GM23338 (cell line): ENCODE data around the gene PRSS56. TPM values are rescaled to one million over a fixed set of nuclear protein-coding genes. Genes with fewer than 3 reads are reported as not detected.

Experiments
- ATAC-seq: fragments of 200-7000 bp; cut with Tn5 transposase; 3 replicates; pipeline ENCODE4 v1.9.1; 2020
- DNase-seq: peaks from one replicate; pipeline ENCODE4 v3.0.0-alpha.2; 2015; ENCODE audit warnings: low spot score
- H2AFZ ChIP-seq: fragments of 200-600 bp; sonication (generic); 2 replicates; pipeline ENCODE4 v1.8.0; 2016; ENCODE audit warnings: antibody characterized with exemption, mild to moderate bottlenecking, moderate library complexity
- H3F3A ChIP-seq: fragments of 200-600 bp; sonication (generic); replicated peaks from 2 replicates; pipeline ENCODE4 v1.8.0; 2017; ENCODE audit warnings: antibody characterized with exemption, mixed run types, low read depth
- H3K27ac ChIP-seq: fragments of 200-600 bp; sonication (generic); 2 replicates; pipeline ENCODE4 v1.6.1; 2016; ENCODE audit warnings: low read depth
- H3K27me3 ChIP-seq: fragments of 200-600 bp; sonication (generic); 2 replicates; pipeline ENCODE4 v1.8.0; 2016; ENCODE audit warnings: mild to moderate bottlenecking, mixed run types, moderate library complexity; ENCODE audit not compliant: insufficient read depth
- H3K36me3 ChIP-seq: fragments of 200-600 bp; sonication (generic); 2 replicates; pipeline ENCODE4 v1.8.0; 2016; ENCODE audit warnings: mild to moderate bottlenecking; ENCODE audit not compliant: insufficient read depth
- H3K4me1 ChIP-seq: fragments of 200-600 bp; sonication (generic); 2 replicates; pipeline ENCODE4 v1.8.0; 2016; ENCODE audit warnings: mild to moderate bottlenecking, moderate library complexity; ENCODE audit not compliant: insufficient read depth
- H3K4me2 ChIP-seq: fragments of 200-600 bp; sonication (generic); 2 replicates; pipeline ENCODE4 v1.7.1; 2017; ENCODE audit warnings: mixed run types
- H3K4me3 ChIP-seq: fragments of 200-600 bp; sonication (generic); 2 replicates; pipeline ENCODE4 v1.6.1; 2016; ENCODE audit warnings: mixed run types
- H3K79me2 ChIP-seq: fragments of 200-600 bp; sonication (generic); replicated peaks from 2 replicates; pipeline ENCODE4 v1.8.0; 2017; ENCODE audit warnings: mild to moderate bottlenecking; ENCODE audit not compliant: insufficient read depth
- H3K9me2 ChIP-seq: fragments of 200-600 bp; sonication (generic); 2 replicates; pipeline ENCODE4 v1.8.0; 2017; ENCODE audit not compliant: insufficient read depth
- H4K20me1 ChIP-seq: fragments of 200-600 bp; sonication (generic); replicated peaks from 2 replicates; pipeline ENCODE4 v1.8.0; 2017; ENCODE audit warnings: mild to moderate bottlenecking; ENCODE audit not compliant: insufficient read depth
- H3K27ac Mint-ChIP-seq: 2 replicates; pipeline ENCODE4 v1.8.0; 2020; ENCODE audit warnings: inconsistent platforms, mild to moderate bottlenecking, moderate library complexity, mixed read lengths
- H3K27me3 Mint-ChIP-seq: 3 replicates; pipeline ENCODE4 v1.8.0; 2022; ENCODE audit warnings: low read depth, mild to moderate bottlenecking, moderate library complexity, mixed read lengths, inconsistent platforms; ENCODE audit not compliant: insufficient read depth, poor library complexity
- H3K36me3 Mint-ChIP-seq: 3 replicates; pipeline ENCODE4 v1.8.0; 2021; ENCODE audit warnings: low read depth, mild to moderate bottlenecking, inconsistent platforms, moderate library complexity, mixed read lengths
- H3K4me1 Mint-ChIP-seq: 3 replicates; pipeline ENCODE4 v1.8.0; 2020; ENCODE audit warnings: mild to moderate bottlenecking, inconsistent platforms, mixed read lengths
- H3K4me3 Mint-ChIP-seq: 3 replicates; pipeline ENCODE4 v1.8.0; 2021; ENCODE audit warnings: moderate library complexity, mild to moderate bottlenecking, inconsistent platforms, mixed read lengths
- H3K9me3 Mint-ChIP-seq: 3 replicates; pipeline ENCODE4 v1.8.0; 2020; ENCODE audit warnings: moderate library complexity, mild to moderate bottlenecking, inconsistent platforms, mixed read lengths
- CTCF ChIP-seq, 2 experiments: fragments of 200-600 bp in 1 of 2; sonication (generic) in 1 of 2; conservative IDR thresholded peaks; 2 replicates each; pipeline versions ENCODE4 v1.5.1 to v1.6.1; 2016 to 2017; ENCODE audit warnings: antibody characterized with exemption in 2 of 2, low read depth in 2 of 2, mild to moderate bottlenecking in 2 of 2, moderate library complexity in 1 of 2
- EZH2 ChIP-seq: fragments of 200-600 bp; sonication (generic); IDR thresholded peaks from one replicate; pipeline ENCODE4 v1.8.0; 2017; ENCODE audit warnings: antibody characterized with exemption, mild to moderate bottlenecking, low read depth; ENCODE audit not compliant: unreplicated experiment
- EZH2phosphoT487 ChIP-seq: fragments of 200-600 bp; sonication (generic); IDR thresholded peaks from one replicate; pipeline ENCODE4 v1.8.1; 2018; ENCODE audit warnings: antibody characterized with exemption; ENCODE audit not compliant: unreplicated experiment
- JUNB ChIP-seq: IDR thresholded peaks from one replicate; pipeline ENCODE4 v1.6.1; 2016; ENCODE audit warnings: antibody characterized with exemption; ENCODE audit not compliant: unreplicated experiment
- NANOG ChIP-seq: IDR thresholded peaks from 2 replicates; pipeline ENCODE4 v1.6.1; 2016; ENCODE audit warnings: antibody characterized with exemption, borderline replicate concordance
- POLR2AphosphoS5 ChIP-seq: IDR thresholded peaks from 2 replicates; pipeline ENCODE4 v1.6.1; 2016; ENCODE audit warnings: antibody characterized with exemption, low read depth
- REST ChIP-seq: IDR thresholded peaks from one replicate; pipeline ENCODE4 v1.6.1; 2018; ENCODE audit warnings: antibody characterized with exemption; ENCODE audit not compliant: unreplicated experiment
- ZNF114 ChIP-seq: fragments of 250-450 bp; sonication (Bioruptor Pico); IDR thresholded peaks from 2 replicates; pipeline ENCODE4 v1.5.0; 2020; ENCODE audit warnings: mild to moderate bottlenecking, moderate library complexity
- ZNF331 ChIP-seq: fragments of 250-450 bp; sonication (Bioruptor Pico); IDR thresholded peaks from 2 replicates; pipeline ENCODE4 v1.5.0; 2020; ENCODE audit warnings: low read depth, mild to moderate bottlenecking, moderate library complexity
- polyA plus RNA-seq: library from polyadenylated mRNA; unstranded; fragments of >200 nt; fragmentation: Nextera tagmentation; extraction: Ambion mirVana; gene quantifications from 2 replicates; pipeline ENCODE4 v1.2.1, GENCODE V29; 2016
- total RNA-seq: library from RNA; depleted of rRNA; stranded (reverse); fragments of >200 nt; shearing (Covaris generic); gene quantifications from 2 replicates; pipeline ENCODE4 v1.2.3, GENCODE V29; 2014
- TF ChIP-seq, protein P1 (sequence below): IDR thresholded peaks from 2 replicates; pipeline ENCODE4 v1.6.1; 2016; ENCODE audit warnings: antibody characterized with exemption
- TF ChIP-seq, protein P2 (sequence below): fragments of 250-450 bp; sonication (Bioruptor Pico); IDR thresholded peaks from 2 replicates; pipeline ENCODE4 v1.5.0; 2020; ENCODE audit warnings: mild to moderate bottlenecking, moderate library complexity

Gene PRSS56
- total and polyA plus RNA-seq, 2 experiments from 2014 or later, result 0.27 to 0.31 TPM

DNA sequence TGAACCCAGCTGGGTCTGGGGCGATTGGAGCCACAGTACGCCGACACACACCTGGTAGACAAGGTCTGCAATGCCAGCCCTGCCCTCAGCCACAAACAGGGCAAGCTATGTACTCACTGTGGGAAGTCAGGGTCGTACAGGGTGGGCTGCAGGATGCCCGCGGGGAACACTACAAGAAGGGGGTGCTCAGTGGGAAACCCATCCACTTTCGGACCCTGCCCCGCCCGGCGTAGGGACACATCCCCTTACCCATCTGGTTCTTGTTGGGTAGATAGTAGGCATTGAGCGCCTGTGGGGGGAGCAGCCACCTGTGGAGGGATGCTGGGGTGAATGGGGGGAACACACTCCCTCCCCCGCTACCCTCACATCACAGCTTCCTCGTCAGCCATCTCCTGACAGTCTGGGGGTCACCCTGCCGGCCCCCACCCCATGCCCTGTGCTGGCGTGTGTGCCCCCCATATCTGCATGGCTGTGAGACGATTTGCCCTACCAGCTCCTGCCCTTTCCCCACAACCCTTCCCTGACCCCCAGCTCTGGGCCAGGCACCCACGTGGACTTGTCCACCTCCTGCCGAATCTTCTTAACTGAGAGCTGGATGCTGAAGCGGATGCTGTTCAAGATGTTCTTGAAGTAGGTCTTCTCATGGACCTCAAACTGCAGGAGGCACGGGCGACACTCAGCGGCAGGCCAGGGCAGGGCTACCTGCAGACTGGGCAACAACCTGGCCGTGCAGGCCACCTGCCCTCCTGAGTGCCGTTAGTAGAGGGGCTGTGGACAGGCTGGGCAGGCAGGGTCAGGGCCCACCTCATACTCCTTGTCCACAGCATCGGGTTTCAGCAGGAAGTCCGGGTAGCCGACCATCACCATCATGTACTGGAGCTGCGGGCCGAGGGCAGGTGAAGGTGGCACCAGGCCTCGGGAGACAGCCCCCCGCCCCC lies 37.6 kb upstream of the PRSS56 start:
- no peaks in the 10 kb centered on the region for H3K4me1 ChIP-seq
- no peaks in the 10 kb centered on the region for H3K36me3 ChIP-seq
- H2AFZ ChIP-seq, result no peak overlapping the region
- H3K4me3 ChIP-seq, result no peak overlapping the region
- no peak overlapping the region for H3K4me3 Mint-ChIP-seq
- H3F3A ChIP-seq, result no peaks in the 10 kb centered on the region
- peaks cover 3% of the 10 kb centered on the region for H3K4me1 Mint-ChIP-seq
- DNase-seq (no peak), ATAC-seq (no peak)
- H3K27me3 ChIP-seq, result peaks cover 43% of the 10 kb centered on the region
- H3K27ac ChIP-seq, result no peak overlapping the region
- no peaks in the 10 kb centered on the region for H4K20me1 ChIP-seq
- no peak overlapping the region for H3K27ac Mint-ChIP-seq
- no peaks in the 10 kb centered on the region for H3K36me3 Mint-ChIP-seq
- no peak overlapping the region for H3K4me2 ChIP-seq
- H3K9me2 ChIP-seq, result no peaks in the 10 kb centered on the region
- TF ChIP-seq JUNB, result no peak
- TF ChIP-seq, protein P1, sequence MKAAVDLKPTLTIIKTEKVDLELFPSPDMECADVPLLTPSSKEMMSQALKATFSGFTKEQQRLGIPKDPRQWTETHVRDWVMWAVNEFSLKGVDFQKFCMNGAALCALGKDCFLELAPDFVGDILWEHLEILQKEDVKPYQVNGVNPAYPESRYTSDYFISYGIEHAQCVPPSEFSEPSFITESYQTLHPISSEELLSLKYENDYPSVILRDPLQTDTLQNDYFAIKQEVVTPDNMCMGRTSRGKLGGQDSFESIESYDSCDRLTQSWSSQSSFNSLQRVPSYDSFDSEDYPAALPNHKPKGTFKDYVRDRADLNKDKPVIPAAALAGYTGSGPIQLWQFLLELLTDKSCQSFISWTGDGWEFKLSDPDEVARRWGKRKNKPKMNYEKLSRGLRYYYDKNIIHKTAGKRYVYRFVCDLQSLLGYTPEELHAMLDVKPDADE, result no peak
- TF ChIP-seq EZH2, result no peak
- TF ChIP-seq, protein P2, sequence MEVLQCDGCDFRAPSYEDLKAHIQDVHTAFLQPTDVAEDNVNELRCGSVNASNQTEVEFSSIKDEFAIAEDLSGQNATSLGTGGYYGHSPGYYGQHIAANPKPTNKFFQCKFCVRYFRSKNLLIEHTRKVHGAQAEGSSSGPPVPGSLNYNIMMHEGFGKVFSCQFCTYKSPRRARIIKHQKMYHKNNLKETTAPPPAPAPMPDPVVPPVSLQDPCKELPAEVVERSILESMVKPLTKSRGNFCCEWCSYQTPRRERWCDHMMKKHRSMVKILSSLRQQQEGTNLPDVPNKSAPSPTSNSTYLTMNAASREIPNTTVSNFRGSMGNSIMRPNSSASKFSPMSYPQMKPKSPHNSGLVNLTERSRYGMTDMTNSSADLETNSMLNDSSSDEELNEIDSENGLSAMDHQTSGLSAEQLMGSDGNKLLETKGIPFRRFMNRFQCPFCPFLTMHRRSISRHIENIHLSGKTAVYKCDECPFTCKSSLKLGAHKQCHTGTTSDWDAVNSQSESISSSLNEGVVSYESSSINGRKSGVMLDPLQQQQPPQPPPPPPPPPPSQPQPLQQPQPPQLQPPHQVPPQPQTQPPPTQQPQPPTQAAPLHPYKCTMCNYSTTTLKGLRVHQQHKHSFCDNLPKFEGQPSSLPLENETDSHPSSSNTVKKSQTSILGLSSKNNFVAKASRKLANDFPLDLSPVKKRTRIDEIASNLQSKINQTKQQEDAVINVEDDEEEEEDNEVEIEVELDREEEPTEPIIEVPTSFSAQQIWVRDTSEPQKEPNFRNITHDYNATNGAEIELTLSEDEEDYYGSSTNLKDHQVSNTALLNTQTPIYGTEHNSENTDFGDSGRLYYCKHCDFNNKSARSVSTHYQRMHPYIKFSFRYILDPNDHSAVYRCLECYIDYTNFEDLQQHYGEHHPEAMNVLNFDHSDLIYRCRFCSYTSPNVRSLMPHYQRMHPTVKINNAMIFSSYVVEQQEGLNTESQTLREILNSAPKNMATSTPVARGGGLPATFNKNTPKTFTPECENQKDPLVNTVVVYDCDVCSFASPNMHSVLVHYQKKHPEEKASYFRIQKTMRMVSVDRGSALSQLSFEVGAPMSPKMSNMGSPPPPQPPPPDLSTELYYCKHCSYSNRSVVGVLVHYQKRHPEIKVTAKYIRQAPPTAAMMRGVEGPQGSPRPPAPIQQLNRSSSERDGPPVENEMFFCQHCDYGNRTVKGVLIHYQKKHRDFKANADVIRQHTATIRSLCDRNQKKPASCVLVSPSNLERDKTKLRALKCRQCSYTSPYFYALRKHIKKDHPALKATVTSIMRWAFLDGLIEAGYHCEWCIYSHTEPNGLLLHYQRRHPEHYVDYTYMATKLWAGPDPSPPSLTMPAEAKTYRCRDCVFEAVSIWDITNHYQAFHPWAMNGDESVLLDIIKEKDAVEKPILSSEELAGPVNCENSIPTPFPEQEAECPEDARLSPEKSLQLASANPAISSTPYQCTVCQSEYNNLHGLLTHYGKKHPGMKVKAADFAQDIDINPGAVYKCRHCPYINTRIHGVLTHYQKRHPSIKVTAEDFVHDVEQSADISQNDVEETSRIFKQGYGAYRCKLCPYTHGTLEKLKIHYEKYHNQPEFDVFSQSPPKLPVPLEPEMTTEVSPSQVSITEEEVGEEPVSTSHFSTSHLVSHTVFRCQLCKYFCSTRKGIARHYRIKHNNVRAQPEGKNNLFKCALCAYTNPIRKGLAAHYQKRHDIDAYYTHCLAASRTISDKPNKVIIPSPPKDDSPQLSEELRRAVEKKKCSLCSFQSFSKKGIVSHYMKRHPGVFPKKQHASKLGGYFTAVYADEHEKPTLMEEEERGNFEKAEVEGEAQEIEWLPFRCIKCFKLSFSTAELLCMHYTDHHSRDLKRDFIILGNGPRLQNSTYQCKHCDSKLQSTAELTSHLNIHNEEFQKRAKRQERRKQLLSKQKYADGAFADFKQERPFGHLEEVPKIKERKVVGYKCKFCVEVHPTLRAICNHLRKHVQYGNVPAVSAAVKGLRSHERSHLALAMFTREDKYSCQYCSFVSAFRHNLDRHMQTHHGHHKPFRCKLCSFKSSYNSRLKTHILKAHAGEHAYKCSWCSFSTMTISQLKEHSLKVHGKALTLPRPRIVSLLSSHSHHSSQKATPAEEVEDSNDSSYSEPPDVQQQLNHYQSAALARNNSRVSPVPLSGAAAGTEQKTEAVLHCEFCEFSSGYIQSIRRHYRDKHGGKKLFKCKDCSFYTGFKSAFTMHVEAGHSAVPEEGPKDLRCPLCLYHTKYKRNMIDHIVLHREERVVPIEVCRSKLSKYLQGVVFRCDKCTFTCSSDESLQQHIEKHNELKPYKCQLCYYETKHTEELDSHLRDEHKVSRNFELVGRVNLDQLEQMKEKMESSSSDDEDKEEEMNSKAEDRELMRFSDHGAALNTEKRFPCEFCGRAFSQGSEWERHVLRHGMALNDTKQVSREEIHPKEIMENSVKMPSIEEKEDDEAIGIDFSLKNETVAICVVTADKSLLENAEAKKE (CRISPR knock-in tag), result no peak
- TF ChIP-seq REST, result no peak
- no peak for TF ChIP-seq ZNF331 (CRISPR knock-in tag)
- no peak for TF ChIP-seq ZNF114 (CRISPR knock-in tag)
- no peak for TF ChIP-seq POLR2AphosphoS5
- no peak for TF ChIP-seq NANOG
- TF ChIP-seq EZH2phosphoT487, result no peak
- no peak for TF ChIP-seq CTCF (conservative IDR thresholded peaks at IDR 0.05; ENCODE audit: low read depth in 2 of 2)
- no peaks in the 10 kb centered on the region for H3K79me2 ChIP-seq
- no peaks in the 10 kb centered on the region for H3K9me3 Mint-ChIP-seq
- peaks cover 47% of the 10 kb centered on the region for H3K27me3 Mint-ChIP-seq
